Loucy (cell line): ENCODE measurements around the gene AXDND1.

ENCODE experiments used
- CTCF ChIP-seq: fragments of 200-600 bp; sonication (generic); conservative IDR thresholded peaks from 2 replicates; pipeline ENCODE4 v1.5.1; 2014; ENCODE audit warnings: mild to moderate bottlenecking, antibody characterized with exemption, low read length
- EZH2phosphoT487 ChIP-seq: fragments of 200-600 bp; IDR thresholded peaks from 2 replicates; pipeline ENCODE4 v1.6.1; 2018; ENCODE audit warnings: antibody characterized with exemption, mild to moderate bottlenecking, moderate library complexity, borderline replicate concordance

- TF ChIP-seq CTCF (no peak), EZH2phosphoT487 (no peak)
These were observed 220.5 kb downstream of the AXDND1 start for GRCh38 chr1:179586107-179586823.
